OCI-LY3 (cell line): Measurements from ENCODE around the gene EFHC1.
A peak's percentile ranks its signal among the peaks of the same experiment; 100 is the strongest.

Experiments used
- H2AFZ ChIP-seq: fragments of 200-600, 300-600 bp; shearing (Covaris generic); 2 replicates; pipeline ENCODE4 v1.6.0; 2014; ENCODE audit warnings: antibody characterized with exemption, low read depth, low read length
- H3K27ac ChIP-seq: fragments of 200-600, 300-600 bp; sonication (generic); 2 replicates; pipeline ENCODE4 v1.5.1; 2014; ENCODE audit warnings: mild to moderate bottlenecking, low read length, moderate library complexity, mixed read lengths
- H3K27me3 ChIP-seq: fragments of 200-600, 300-600 bp; sonication (generic); 2 replicates; pipeline ENCODE4 v1.6.1; 2014; ENCODE audit warnings: low read depth, low read length, mixed read lengths
- H3K36me3 ChIP-seq: fragments of 200-600, 300-600 bp; sonication (generic); replicated peaks from 2 replicates; pipeline ENCODE3; 2014; ENCODE audit warnings: low read depth, low read length, mixed read lengths
- H3K4me1 ChIP-seq: fragments of 300-600, 200-600 bp; sonication (generic); 2 replicates; pipeline ENCODE4 v1.6.1; 2014; ENCODE audit warnings: low read length, mixed read lengths
- H3K4me2 ChIP-seq: fragments of 200-600, 300-600 bp; sonication (generic); 2 replicates; pipeline ENCODE4 v1.6.1; 2014; ENCODE audit warnings: low read length, mixed read lengths
- H3K4me3 ChIP-seq: fragments of 300-600, 200-600 bp; sonication (generic); 2 replicates; pipeline ENCODE4 v1.5.1; 2014; ENCODE audit warnings: antibody characterized with exemption, mild to moderate bottlenecking, low read length, moderate library complexity
- H3K79me2 ChIP-seq: fragments of 300-600, 200-600 bp; shearing (Covaris generic); 2 replicates; pipeline ENCODE4 v1.6.1; 2014; ENCODE audit warnings: mild to moderate bottlenecking, low read length, mixed read lengths
- H3K9ac ChIP-seq: fragments of 300-600, 200-600 bp; shearing (Covaris generic); 2 replicates; pipeline ENCODE4 v1.6.0; 2014; ENCODE audit warnings: mild to moderate bottlenecking, low read length, moderate library complexity
- H3K9me3 ChIP-seq: fragments of 200-600, 300-600 bp; shearing (Covaris generic); 2 replicates; pipeline ENCODE4 v1.6.1; 2014; ENCODE audit warnings: low read length, mixed read lengths; ENCODE audit not compliant: insufficient read depth
- H4K20me1 ChIP-seq: fragments of 200-600, 300-600 bp; sonication (generic); 2 replicates; pipeline ENCODE4 v1.6.1; 2016; ENCODE audit warnings: low read length, mixed read lengths; ENCODE audit not compliant: insufficient read depth
- CTCF ChIP-seq: fragments of 200-600, 300-600 bp; sonication (generic); IDR thresholded peaks from 2 replicates; pipeline ENCODE4 v1.5.1; 2014; ENCODE audit warnings: antibody characterized with exemption, low read length, low read depth
- EZH2phosphoT487 ChIP-seq: fragments of 200-600 bp; shearing (Covaris generic); IDR thresholded peaks from 2 replicates; pipeline ENCODE4 v1.6.1; 2018; ENCODE audit warnings: antibody characterized with exemption, mixed run types, low read depth

EFHC1 gene

GRCh38 chr6:52405243-52405642, 14.9 kb upstream of the EFHC1 start:
- Histone ChIP-seq H3K79me2 (no peaks in the 10 kb centered on the region), H3K27me3 (no peaks in the 10 kb centered on the region), H3K4me3 (no peak overlapping the region), H3K9me3 (no peaks in the 10 kb centered on the region), H3K27ac (no peak overlapping the region), H4K20me1 (no peaks in the 10 kb centered on the region; the same call in 1 of the 2 replicates), H3K4me1 (no peaks in the 10 kb centered on the region), H2AFZ (no peak overlapping the region), H3K36me3 (peaks cover 25% of the 10 kb centered on the region), H3K9ac (no peak overlapping the region), H3K4me2 (no peak overlapping the region)
- no peak for TF ChIP-seq CTCF
- TF ChIP-seq EZH2phosphoT487, result no peak

DNA sequence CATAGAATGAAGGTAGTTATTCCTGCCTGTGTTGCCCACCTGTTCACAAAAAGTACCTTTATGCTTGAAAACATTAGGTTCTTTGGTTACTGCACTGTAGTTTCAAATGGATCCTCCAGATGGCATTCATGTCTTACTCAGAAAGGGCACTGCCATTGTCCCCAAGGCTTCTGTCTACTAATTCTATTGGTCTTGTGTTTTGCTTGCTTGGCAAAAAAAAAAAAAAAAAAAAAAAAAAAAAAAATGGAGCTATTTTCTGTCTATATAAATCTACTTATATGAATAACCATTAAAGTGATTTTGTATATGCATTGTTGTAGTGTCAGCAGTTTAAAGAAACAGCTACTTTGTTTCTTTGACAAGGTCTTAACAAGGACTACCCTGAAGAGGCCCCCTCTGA, 12.7 kb upstream of the EFHC1 start:
- Histone ChIP-seq H3K27me3 (no peaks in the 10 kb centered on the region), H3K36me3 (peaks cover 25% of the 10 kb centered on the region), H3K27ac (no peak overlapping the region), H3K4me2 (no peak overlapping the region), H3K79me2 (no peaks in the 10 kb centered on the region), H3K9me3 (no peaks in the 10 kb centered on the region), H4K20me1 (no peaks in the 10 kb centered on the region), H2AFZ (no peak overlapping the region), H3K4me1 (no peaks in the 10 kb centered on the region), H3K9ac (no peak overlapping the region), H3K4me3 (no peak overlapping the region)
- TF ChIP-seq EZH2phosphoT487, result no peak
- TF ChIP-seq CTCF, result peak; percentile 71

GRCh38 chr6:52409499-52409898, 10.6 kb upstream of the EFHC1 start:
- Histone ChIP-seq H3K4me2 (no peak overlapping the region), H3K4me1 (no peaks in the 10 kb centered on the region), H3K27ac (no peak overlapping the region), H3K27me3 (0 out of 2 replicates have a peak, but pooled peaks cover 5% of the 10 kb centered on the region), H3K9me3 (no peaks in the 10 kb centered on the region), H2AFZ (no peak overlapping the region), H3K36me3 (peaks cover 9% of the 10 kb centered on the region), H4K20me1 (no peaks in the 10 kb centered on the region), H3K9ac (no peak overlapping the region), H3K4me3 (no peak overlapping the region), H3K79me2 (no peaks in the 10 kb centered on the region)
- TF ChIP-seq EZH2phosphoT487, result no peak
- TF ChIP-seq CTCF, result no peak

- peaks cover 11% of the 10 kb centered on the region for H3K4me1 ChIP-seq
Observed at GRCh38 chr6:52410979-52411378, 9.2 kb upstream of the EFHC1 start.

More at GRCh38 chr6:52410979-52411378, 9.2 kb upstream of the EFHC1 start:
- Histone ChIP-seq H3K9ac (no peak overlapping the region), H3K9me3 (no peaks in the 10 kb centered on the region), H4K20me1 (no peaks in the 10 kb centered on the region), H2AFZ (no peak overlapping the region), H3K27ac (no peak overlapping the region), H3K27me3 (0 out of 2 replicates have a peak, but pooled peaks cover 5% of the 10 kb centered on the region), H3K4me2 (no peak overlapping the region), H3K79me2 (no peaks in the 10 kb centered on the region), H3K4me3 (no peak overlapping the region), H3K36me3 (no peaks in the 10 kb centered on the region)
- TF ChIP-seq EZH2phosphoT487 (no peak), CTCF (no peak)
